Glutamatergic neuron (in vitro differentiated cells): Measurements from ENCODE around the gene DHDH. TPM values are rescaled to one million over a fixed set of nuclear protein-coding genes. Genes with fewer than 3 reads are reported as not detected.

Experiments
- DNase-seq: peaks from one replicate; pipeline ENCODE4 v3.0.0; 2022
- H3K27ac Mint-ChIP-seq: one replicate; pipeline ENCODE4 v1.8.0; 2020; ENCODE audit warnings: mild to moderate bottlenecking, mixed read lengths, inconsistent platforms; ENCODE audit not compliant: unreplicated experiment
- H3K27me3 Mint-ChIP-seq: one replicate; pipeline ENCODE4 v1.8.0; 2020; ENCODE audit warnings: mild to moderate bottlenecking, moderate library complexity, mixed read lengths, inconsistent platforms; ENCODE audit not compliant: unreplicated experiment
- H3K36me3 Mint-ChIP-seq: one replicate; pipeline ENCODE4 v1.8.0; 2020; ENCODE audit warnings: mild to moderate bottlenecking, mixed read lengths, inconsistent platforms; ENCODE audit not compliant: unreplicated experiment
- H3K4me1 Mint-ChIP-seq: one replicate; pipeline ENCODE4 v1.8.0; 2020; ENCODE audit warnings: mild to moderate bottlenecking, low read depth, mixed read lengths, inconsistent platforms; ENCODE audit not compliant: unreplicated experiment
- H3K4me3 Mint-ChIP-seq: one replicate; pipeline ENCODE4 v1.8.0; 2020; ENCODE audit warnings: mild to moderate bottlenecking, mixed read lengths, inconsistent platforms; ENCODE audit not compliant: unreplicated experiment
- H3K9me3 Mint-ChIP-seq: one replicate; pipeline ENCODE4 v1.8.0; 2020; ENCODE audit warnings: mild to moderate bottlenecking, moderate library complexity, mixed read lengths, inconsistent platforms; ENCODE audit not compliant: unreplicated experiment
- CTCF ChIP-seq: fragments of 200-600 bp; sonication (generic); IDR thresholded peaks from one replicate; pipeline ENCODE4 v1.5.0; 2021; ENCODE audit not compliant: partially characterized antibody, unreplicated experiment
- total RNA-seq: library from RNA; stranded (reverse); fragmentation: NEBNext Ultra II Directional; extraction: Animal tissue kit (Norgen Biotek cat#: 25700); gene quantifications from one replicate; pipeline ENCODE4 v1.2.1, GENCODE V29; 2021; ENCODE audit not compliant: unreplicated experiment

The DHDH gene
- total RNA-seq, 1 donor from 2014 or later = not detected

GRCh38 chr19:48962849-48963165, 29.3 kb downstream of the DHDH start:
- Mint-ChIP-seq H3K36me3 (no peaks in the 10 kb centered on the region), H3K27me3 (peaks cover 16% of the 10 kb centered on the region), H3K9me3 (peaks cover 14% of the 10 kb centered on the region), H3K27ac (no peak overlapping the region), H3K4me3 (no peak overlapping the region), H3K4me1 (peaks cover 27% of the 10 kb centered on the region)
- no peak for TF ChIP-seq CTCF
- DNase-seq = no peak

- peak overlapping the region; percentile 99 for H3K4me3 Mint-ChIP-seq
- peak overlapping the region; percentile 80 for H3K27ac Mint-ChIP-seq
- H3K4me1 Mint-ChIP-seq = peaks cover 33% of the 10 kb centered on the region
- H3K9me3 Mint-ChIP-seq = peaks cover 14% of the 10 kb centered on the region
- no peak for TF ChIP-seq CTCF
- peaks cover 16% of the 10 kb centered on the region for H3K27me3 Mint-ChIP-seq
- H3K36me3 Mint-ChIP-seq = no peaks in the 10 kb centered on the region
- DNase-seq = peak; percentile 59
Measured at GRCh38 chr19:48963371-48964204, 30.1 kb downstream of the DHDH start.

- DNase-seq = no peak
- no peaks in the 10 kb centered on the region for H3K36me3 Mint-ChIP-seq
- peak overlapping the region; percentile 99 for H3K4me3 Mint-ChIP-seq
- no peak for TF ChIP-seq CTCF
- H3K9me3 Mint-ChIP-seq = peaks cover 17% of the 10 kb centered on the region
- peak overlapping the region; percentile 83 for H3K27ac Mint-ChIP-seq
- H3K4me1 Mint-ChIP-seq = peaks cover 33% of the 10 kb centered on the region
- H3K27me3 Mint-ChIP-seq = peaks cover 18% of the 10 kb centered on the region
Measured at GRCh38 chr19:48964205-48965039, 30.9 kb downstream of the DHDH start.

GRCh38 chr19:48965040-48965805, 31.7 kb downstream of the DHDH start, which contains the start of gene FTL:
TSS of gene FTL (plus strand) at chr19:48965309. CDS start at chr19:48965508, 199 bp downstream.
- no peak for TF ChIP-seq CTCF
- Mint-ChIP-seq H3K4me3 (peak within 1 kb of the TSS; percentile 99), H3K9me3 (peaks cover 17% of the 10 kb centered on the region), H3K27me3 (peaks cover 18% of the 10 kb centered on the region), H3K36me3 (no peaks in the 10 kb centered on the region), H3K27ac (peak within 1 kb of the TSS; percentile 99), H3K4me1 (peaks cover 33% of the 10 kb centered on the region)
- peak; percentile 94 for DNase-seq
